Type B pancreatic cell (in vitro differentiated cells): ENCODE results near the gene AQP5. TPM values are rescaled to one million over a fixed set of nuclear protein-coding genes. Genes with fewer than 3 reads are reported as not detected.

ENCODE experiments used
- DNase-seq: peaks from one replicate; pipeline ENCODE4 v3.0.0; 2021; ENCODE audit warnings: mixed read lengths; ENCODE audit not compliant: unreplicated experiment; ENCODE audit errors: extremely low spot score
- H3K27ac Mint-ChIP-seq: 2 replicates; pipeline ENCODE4 v1.8.0; 2021; ENCODE audit warnings: mild to moderate bottlenecking, mixed read lengths
- H3K27me3 Mint-ChIP-seq: 2 replicates; pipeline ENCODE4 v1.8.0; 2021; ENCODE audit warnings: mixed read lengths
- H3K36me3 Mint-ChIP-seq: 2 replicates; pipeline ENCODE4 v1.8.0; 2021; ENCODE audit warnings: mixed read lengths
- H3K4me1 Mint-ChIP-seq: one replicate; pipeline ENCODE4 v1.8.0; 2021; ENCODE audit warnings: mixed read lengths; ENCODE audit not compliant: unreplicated experiment
- H3K4me3 Mint-ChIP-seq: 2 replicates; pipeline ENCODE4 v1.8.0; 2021; ENCODE audit warnings: mild to moderate bottlenecking, mixed read lengths
- H3K9me3 Mint-ChIP-seq: 2 replicates; pipeline ENCODE4 v1.8.0; 2021; ENCODE audit warnings: mixed read lengths
- total RNA-seq: library from RNA; stranded (reverse); gene quantifications from 2 replicates; pipeline ENCODE4 v1.2.1, GENCODE V29; 2021; ENCODE audit warnings: low replicate concordance
- TF ChIP-seq, protein P1 (sequence below): fragments of 200-600 bp; sonication (generic); conservative IDR thresholded peaks from 2 replicates; pipeline ENCODE4 v1.5.0; 2021; ENCODE audit warnings: antibody characterized with exemption, mild to moderate bottlenecking

The AQP5 gene
- total RNA-seq, 1 donor from 2014 or later = 0.97 TPM

DNA sequence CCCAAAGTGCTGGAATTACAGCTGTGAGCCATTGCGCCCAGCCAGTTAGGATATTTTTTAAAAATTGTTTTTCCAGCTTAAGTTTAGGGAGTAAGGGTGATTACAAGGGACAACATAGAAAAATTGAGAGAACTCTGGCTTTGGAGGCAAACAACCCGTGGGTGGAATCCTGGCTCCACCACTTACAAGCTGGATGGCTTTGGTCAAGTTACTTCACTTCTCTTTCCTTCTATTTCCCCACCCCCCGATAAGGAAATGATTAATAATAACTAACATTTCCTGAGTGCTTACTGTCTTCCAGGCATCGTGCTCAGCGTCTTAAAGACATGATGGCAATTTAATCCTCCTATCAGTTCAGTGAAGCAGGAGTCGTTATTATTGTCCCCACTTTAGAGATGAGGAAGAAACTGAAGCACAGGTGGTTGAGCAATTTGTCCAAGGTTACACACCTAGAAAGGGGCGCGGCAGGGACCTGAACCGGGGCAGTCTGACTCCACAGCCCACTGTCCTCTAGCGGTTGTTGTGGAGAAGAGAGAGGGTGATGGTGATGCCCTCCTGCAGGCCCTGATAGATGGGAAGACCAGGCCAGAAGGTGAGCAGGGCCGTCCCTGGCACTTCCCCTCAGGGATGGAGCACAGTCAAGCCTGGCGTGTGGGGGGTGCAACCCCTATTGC lies 41.3 kb upstream of the AQP5 start:
- DNase-seq = no peak
- peaks cover 8% of the 10 kb centered on the region for H3K4me1 Mint-ChIP-seq
- no peak overlapping the region for H3K4me3 Mint-ChIP-seq
- TF ChIP-seq, protein P1, sequence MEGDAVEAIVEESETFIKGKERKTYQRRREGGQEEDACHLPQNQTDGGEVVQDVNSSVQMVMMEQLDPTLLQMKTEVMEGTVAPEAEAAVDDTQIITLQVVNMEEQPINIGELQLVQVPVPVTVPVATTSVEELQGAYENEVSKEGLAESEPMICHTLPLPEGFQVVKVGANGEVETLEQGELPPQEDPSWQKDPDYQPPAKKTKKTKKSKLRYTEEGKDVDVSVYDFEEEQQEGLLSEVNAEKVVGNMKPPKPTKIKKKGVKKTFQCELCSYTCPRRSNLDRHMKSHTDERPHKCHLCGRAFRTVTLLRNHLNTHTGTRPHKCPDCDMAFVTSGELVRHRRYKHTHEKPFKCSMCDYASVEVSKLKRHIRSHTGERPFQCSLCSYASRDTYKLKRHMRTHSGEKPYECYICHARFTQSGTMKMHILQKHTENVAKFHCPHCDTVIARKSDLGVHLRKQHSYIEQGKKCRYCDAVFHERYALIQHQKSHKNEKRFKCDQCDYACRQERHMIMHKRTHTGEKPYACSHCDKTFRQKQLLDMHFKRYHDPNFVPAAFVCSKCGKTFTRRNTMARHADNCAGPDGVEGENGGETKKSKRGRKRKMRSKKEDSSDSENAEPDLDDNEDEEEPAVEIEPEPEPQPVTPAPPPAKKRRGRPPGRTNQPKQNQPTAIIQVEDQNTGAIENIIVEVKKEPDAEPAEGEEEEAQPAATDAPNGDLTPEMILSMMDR = no peak
- no peaks in the 10 kb centered on the region for H3K27me3 Mint-ChIP-seq
- H3K9me3 Mint-ChIP-seq = no peaks in the 10 kb centered on the region
- H3K27ac Mint-ChIP-seq = no peak overlapping the region
- H3K36me3 Mint-ChIP-seq = no peaks in the 10 kb centered on the region

- Mint-ChIP-seq H3K4me3 (no peak overlapping the region), H3K4me1 (peaks cover 8% of the 10 kb centered on the region), H3K27me3 (no peaks in the 10 kb centered on the region), H3K9me3 (no peaks in the 10 kb centered on the region), H3K27ac (no peak overlapping the region), H3K36me3 (no peaks in the 10 kb centered on the region)
- DNase-seq = no peak
- TF ChIP-seq, protein P1 = no peak
Observed at GRCh38 chr12:49920915-49921286, 40.8 kb upstream of the AQP5 start.

DNA sequence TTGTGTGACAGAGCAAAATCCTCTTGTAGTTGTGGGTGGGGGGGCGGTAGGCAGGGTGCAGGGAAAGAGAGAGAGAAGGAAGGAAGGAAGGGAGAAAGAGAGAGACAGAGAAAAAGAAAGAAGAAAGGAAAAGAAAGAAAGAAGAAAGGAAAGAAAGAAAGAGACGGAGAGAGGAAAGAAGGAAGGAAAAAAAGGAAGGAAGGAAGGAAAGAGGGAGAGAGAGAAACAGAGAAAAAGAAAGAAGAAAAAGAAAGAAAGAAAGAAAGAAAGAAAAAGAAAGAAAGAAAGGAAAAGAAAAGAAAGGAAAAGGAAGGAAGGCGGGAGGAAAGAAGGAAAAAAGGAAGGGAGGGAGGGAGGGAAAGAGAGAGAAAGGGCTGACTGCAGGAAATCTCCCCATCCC lies 40.4 kb upstream of the AQP5 start:
- H3K27ac Mint-ChIP-seq = no peak overlapping the region
- no peak overlapping the region for H3K4me3 Mint-ChIP-seq
- peaks cover 8% of the 10 kb centered on the region for H3K4me1 Mint-ChIP-seq
- H3K27me3 Mint-ChIP-seq = no peaks in the 10 kb centered on the region
- TF ChIP-seq, protein P1 = no peak
- H3K9me3 Mint-ChIP-seq = no peaks in the 10 kb centered on the region
- no peaks in the 10 kb centered on the region for H3K36me3 Mint-ChIP-seq
- DNase-seq = no peak

DNA sequence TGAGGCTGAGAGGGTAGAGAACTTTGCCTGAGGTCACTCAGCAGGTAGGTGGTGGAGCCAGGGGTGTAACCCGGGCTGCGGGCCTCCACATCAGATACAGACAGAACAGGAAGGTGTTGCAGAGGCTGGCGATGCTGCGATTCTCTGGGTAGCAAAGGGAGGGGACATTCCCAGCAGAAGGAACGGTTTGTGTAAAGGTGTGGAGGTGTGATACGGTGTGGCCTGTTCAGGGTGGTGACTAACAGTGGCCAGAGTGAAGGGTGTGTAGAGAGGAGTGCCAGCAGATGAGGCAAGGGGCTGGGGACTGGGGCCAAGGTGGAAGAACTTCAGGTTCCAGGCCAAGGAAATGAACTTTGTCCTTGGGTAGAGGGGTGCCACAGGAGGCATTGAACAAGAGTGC lies 39.7 kb upstream of the AQP5 start:
- Mint-ChIP-seq H3K27ac (no peak overlapping the region), H3K9me3 (no peaks in the 10 kb centered on the region), H3K4me1 (peaks cover 6% of the 10 kb centered on the region), H3K36me3 (no peaks in the 10 kb centered on the region), H3K4me3 (no peak overlapping the region), H3K27me3 (no peaks in the 10 kb centered on the region)
- TF ChIP-seq, protein P1 = no peak
- no peak for DNase-seq

DNA sequence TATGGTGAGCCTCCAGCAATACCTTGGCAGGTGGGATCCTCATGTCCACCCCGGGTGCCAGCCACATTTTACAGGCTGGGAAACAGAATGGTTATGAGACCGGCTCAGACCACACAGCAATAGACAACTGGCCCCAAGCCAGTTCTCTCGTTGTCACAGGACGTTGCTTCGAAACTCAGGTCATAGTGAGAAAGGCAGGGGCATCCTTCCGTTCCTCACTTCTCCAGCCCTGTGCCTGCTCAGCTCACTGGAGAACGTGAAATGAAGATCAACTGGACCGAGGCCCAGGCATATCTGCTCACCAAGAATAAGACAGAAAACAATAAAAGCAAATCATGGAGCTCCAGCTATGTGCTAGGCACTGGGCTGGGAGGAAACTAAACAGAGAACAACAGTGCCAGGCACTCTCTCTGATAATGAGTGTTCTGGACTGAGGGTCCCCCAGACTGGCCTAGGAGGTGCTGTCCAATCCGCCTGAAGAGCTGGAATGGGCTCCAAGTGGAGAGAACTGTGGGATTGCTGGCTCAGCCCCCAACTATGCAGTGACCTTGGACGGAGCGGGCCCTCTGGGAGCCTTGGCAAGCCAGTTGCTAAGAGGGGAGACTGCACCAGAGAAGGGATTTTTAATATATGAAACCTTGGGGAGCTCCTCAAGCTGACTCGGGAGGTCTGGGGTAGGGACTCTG lies 39.2 kb upstream of the AQP5 start:
- H3K4me3 Mint-ChIP-seq = no peak overlapping the region
- H3K36me3 Mint-ChIP-seq = no peaks in the 10 kb centered on the region
- H3K27ac Mint-ChIP-seq = no peak overlapping the region
- peaks cover 4% of the 10 kb centered on the region for H3K4me1 Mint-ChIP-seq
- no peaks in the 10 kb centered on the region for H3K27me3 Mint-ChIP-seq
- TF ChIP-seq, protein P1 = no peak
- H3K9me3 Mint-ChIP-seq = no peaks in the 10 kb centered on the region
- DNase-seq = no peak
